Ectodermal cell (in vitro differentiated cells): ENCODE data around the gene ZMIZ1.

ENCODE experiments used
- H3K27ac ChIP-seq: 2 replicates; pipeline ENCODE4 v1.7.0; 2013; ENCODE audit warnings: mild to moderate bottlenecking, low read depth, low read length; ENCODE audit not compliant: insufficient read depth, poor library complexity, severe bottlenecking
- H3K27me3 ChIP-seq: 2 replicates; pipeline ENCODE4 v1.7.0; 2013; ENCODE audit warnings: mild to moderate bottlenecking, low read length; ENCODE audit not compliant: insufficient read depth, control insufficient read depth, poor library complexity, severe bottlenecking
- H3K36me3 ChIP-seq: one replicate; pipeline ENCODE4 v1.7.0; 2013; ENCODE audit warnings: low read length; ENCODE audit not compliant: control insufficient read depth, insufficient read depth
- H3K4me1 ChIP-seq: one replicate; pipeline ENCODE4 v1.7.0; 2013; ENCODE audit warnings: low read length; ENCODE audit not compliant: control insufficient read depth, insufficient read depth
- H3K4me3 ChIP-seq: 2 replicates; pipeline ENCODE4 v1.7.0; 2013; ENCODE audit warnings: low read depth, low read length, control low read depth; ENCODE audit not compliant: insufficient read depth
- H3K9me3 ChIP-seq: 2 replicates; pipeline ENCODE4 v1.7.0; 2013; ENCODE audit warnings: mild to moderate bottlenecking, low read length, moderate library complexity; ENCODE audit not compliant: control insufficient read depth
- WGBS, 2 experiments: methylation state at CpG; one replicate each; pipeline ENCODE4 v1.1.7; 2013; ENCODE audit warnings: missing lambda C conversion rate in 2 of 2; 5-methylcytosine and 5-hydroxymethylcytosine counted together

ZMIZ1 gene

GRCh38 chr10:79118286-79119202 is 49.8 kb downstream of the ZMIZ1 start:
- H3K4me1 ChIP-seq: peaks cover 28% of the 10 kb centered on the region
- H3K9me3 ChIP-seq: no peaks in the 10 kb centered on the region
- WGBS, 2 experiments: 93 to 94% methylated on average over 25 of the region's 25 CpGs
- peaks cover 5% of the 10 kb centered on the region for H3K36me3 ChIP-seq
- H3K4me3 ChIP-seq: no peak overlapping the region
- no peaks in the 10 kb centered on the region for H3K27me3 ChIP-seq
- no peak overlapping the region for H3K27ac ChIP-seq

GRCh38 chr10:79119306-79119705 is 50.5 kb downstream of the ZMIZ1 start:
- H3K36me3 ChIP-seq: peaks cover 11% of the 10 kb centered on the region
- H3K9me3 ChIP-seq: no peaks in the 10 kb centered on the region
- no peak overlapping the region for H3K4me3 ChIP-seq
- H3K27ac ChIP-seq: no peak overlapping the region
- peaks cover 26% of the 10 kb centered on the region for H3K4me1 ChIP-seq
- WGBS, 2 experiments: 93 to 97% methylated on average over 5 of the region's 5 CpGs
- H3K27me3 ChIP-seq: no peaks in the 10 kb centered on the region

- no peak overlapping the region for H3K27ac ChIP-seq
- H3K9me3 ChIP-seq: no peaks in the 10 kb centered on the region
- H3K27me3 ChIP-seq: no peaks in the 10 kb centered on the region
- H3K36me3 ChIP-seq: peaks cover 17% of the 10 kb centered on the region
- H3K4me1 ChIP-seq: peaks cover 16% of the 10 kb centered on the region
- H3K4me3 ChIP-seq: no peak overlapping the region
- 86 to 89% methylated on average over 8 of the region's 8 CpGs for whole genome bisulfite sequencing, 2 experiments
Observed at GRCh38 chr10:79123547-79123963, 54.8 kb downstream of the ZMIZ1 start.

GRCh38 chr10:79124066-79124465 is 55.3 kb downstream of the ZMIZ1 start:
- H3K36me3 ChIP-seq: peaks cover 17% of the 10 kb centered on the region
- no peaks in the 10 kb centered on the region for H3K27me3 ChIP-seq
- no peaks in the 10 kb centered on the region for H3K9me3 ChIP-seq
- peaks cover 22% of the 10 kb centered on the region for H3K4me1 ChIP-seq
- H3K27ac ChIP-seq: no peak overlapping the region
- H3K4me3 ChIP-seq: no peak overlapping the region

GRCh38 chr10:79125092-79125491 is 56.3 kb downstream of the ZMIZ1 start:
- Histone ChIP-seq H3K36me3 (peaks cover 17% of the 10 kb centered on the region), H3K27ac (no peak overlapping the region), H3K4me3 (no peak overlapping the region), H3K9me3 (no peaks in the 10 kb centered on the region), H3K27me3 (no peaks in the 10 kb centered on the region), H3K4me1 (peaks cover 31% of the 10 kb centered on the region)
- 90 to 94% methylated on average over 7 of the region's 7 CpGs for WGBS, 2 experiments

- WGBS, 2 experiments: 87 to 88% methylated on average over 6 of the region's 6 CpGs
- H3K9me3 ChIP-seq: no peaks in the 10 kb centered on the region
- H3K4me1 ChIP-seq: peaks cover 45% of the 10 kb centered on the region
- H3K27ac ChIP-seq: no peak overlapping the region
- peaks cover 12% of the 10 kb centered on the region for H3K36me3 ChIP-seq
- H3K4me3 ChIP-seq: no peak overlapping the region
- no peaks in the 10 kb centered on the region for H3K27me3 ChIP-seq
Observed at GRCh38 chr10:79126351-79127080, 57.8 kb downstream of the ZMIZ1 start.

GRCh38 chr10:79127151-79127961 is 58.6 kb downstream of the ZMIZ1 start:
- Histone ChIP-seq H3K27me3 (no peaks in the 10 kb centered on the region), H3K27ac (no peak overlapping the region), H3K9me3 (no peaks in the 10 kb centered on the region), H3K36me3 (peaks cover 12% of the 10 kb centered on the region), H3K4me3 (no peak overlapping the region), H3K4me1 (peaks cover 53% of the 10 kb centered on the region)
- 61% methylated on average over 16 of the region's 16 CpGs for WGBS, 2 experiments

- 86 to 88% methylated on average over 8 of the region's 8 CpGs for WGBS, 2 experiments
- H3K27ac ChIP-seq: no peak overlapping the region
- no peak overlapping the region for H3K4me3 ChIP-seq
- H3K4me1 ChIP-seq: peaks cover 63% of the 10 kb centered on the region
- no peaks in the 10 kb centered on the region for H3K27me3 ChIP-seq
- peaks cover 12% of the 10 kb centered on the region for H3K36me3 ChIP-seq
- no peaks in the 10 kb centered on the region for H3K9me3 ChIP-seq
Observed at GRCh38 chr10:79128241-79128922, 59.6 kb downstream of the ZMIZ1 start.

- Histone ChIP-seq H3K36me3 (peaks cover 10% of the 10 kb centered on the region), H3K4me1 (peaks cover 63% of the 10 kb centered on the region), H3K4me3 (no peak overlapping the region), H3K27ac (no peak overlapping the region), H3K9me3 (no peaks in the 10 kb centered on the region), H3K27me3 (no peaks in the 10 kb centered on the region)
- 82 to 84% methylated on average over 3 to 4 of the region's 4 CpGs for WGBS, 2 experiments
Observed at GRCh38 chr10:79128923-79129305, 60.1 kb downstream of the ZMIZ1 start.
